22Rv1 (cell line): ENCODE results near the gene ACTN3.
A peak's percentile ranks its signal among the peaks of the same experiment; 100 is the strongest.

Experiments used
- H3K27ac ChIP-seq: fragments of 450-650 bp; 2 replicates; pipeline ENCODE4 v1.5.1; 2017
- CTCF ChIP-seq: fragments of 450-650 bp; IDR thresholded peaks from 2 replicates; pipeline ENCODE4 v1.5.1; 2017; ENCODE audit warnings: mild to moderate bottlenecking
- ZFX ChIP-seq: fragments of 450-650 bp; IDR thresholded peaks from 2 replicates; pipeline ENCODE4 v1.6.1; 2017; ENCODE audit warnings: antibody characterized with exemption, borderline replicate concordance

ACTN3 gene

GRCh38 chr11:66568124-66568916 is 21.6 kb downstream of the ACTN3 start, which contains the start of gene CTSF:
Gene CTSF, minus strand, starts transcription at chr11:66568606. Its CDS starts 120 bp downstream, at chr11:66568486.
- TF ChIP-seq CTCF, result no peak
- no peak for TF ChIP-seq ZFX
- peak within 1 kb of the TSS; percentile 31 for H3K27ac ChIP-seq

GRCh38 chr11:66569076-66569475 is 22.4 kb downstream of the ACTN3 start:
- H3K27ac ChIP-seq, result peak overlapping the region; percentile 31
- TF ChIP-seq ZFX (no peak), CTCF (no peak)

- no peak overlapping the region for H3K27ac ChIP-seq
- no peak for TF ChIP-seq CTCF
- TF ChIP-seq ZFX, result no peak
Measured at GRCh38 chr11:66570079-66570849, 23.6 kb downstream of the ACTN3 start.

GRCh38 chr11:66570850-66571180 is 24.1 kb downstream of the ACTN3 start:
- H3K27ac ChIP-seq, result no peak overlapping the region
- TF ChIP-seq CTCF (no peak), ZFX (no peak)

GRCh38 chr11:66579017-66579606 is 32.4 kb downstream of the ACTN3 start:
- no peak overlapping the region for H3K27ac ChIP-seq
- TF ChIP-seq CTCF, result peak; percentile 85
- TF ChIP-seq ZFX, result no peak

GRCh38 chr11:66580803-66581202 is 34.1 kb downstream of the ACTN3 start:
- no peak overlapping the region for H3K27ac ChIP-seq
- TF ChIP-seq CTCF (no peak), ZFX (no peak)
